H1 (cell line): ENCODE results near the gene CDH11. TPM values are rescaled to one million over a fixed set of nuclear protein-coding genes. Genes with fewer than 3 reads are reported as not detected.

Source experiments
- CTCF ChIA-PET: fragments of 300-600 bp; sonication (Branson Sonifier 250); formaldehyde crosslinking; loops from one replicate; lab custom pipeline; 2021; ENCODE audit not compliant: partially characterized antibody; lab: Charles Lee
- POLR2A ChIA-PET: fragments of 300-600 bp; sonication (Branson Sonifier 250); formaldehyde crosslinking; loops from one replicate; lab custom pipeline; 2021; ENCODE audit warnings: inconsistent platforms; ENCODE audit not compliant: partially characterized antibody; lab: Charles Lee
- DNase-seq, 2 experiments: peaks; one replicate each; pipeline versions ENCODE4 v3.0.0 to v3.0.0-alpha.2; 2010 to 2022; ENCODE audit warnings: low spot score in 2 of 2, low read depth in 1 of 2, mixed read lengths in 1 of 2
- FAIRE-seq: peaks from 2 replicates; lab custom pipeline; 2011; peaks lifted over from hg19 to GRCh38; lab: Jason Lieb, UNC
- H2AFZ ChIP-seq: 2 replicates; pipeline ENCODE4 v1.8.1; 2012; ENCODE audit warnings: low read length, inconsistent platforms
- H2AK5ac ChIP-seq: 2 replicates; pipeline ENCODE4 v1.6.1; 2013; ENCODE audit warnings: low read depth, low read length
- H2BK120ac ChIP-seq: replicated peaks from 2 replicates; pipeline ENCODE3; 2013; ENCODE audit warnings: low read depth, low read length, inconsistent platforms
- H2BK12ac ChIP-seq: 2 replicates; pipeline ENCODE4 v1.6.1; 2013; ENCODE audit warnings: low read depth, low read length
- H2BK15ac ChIP-seq: 2 replicates; pipeline ENCODE4 v1.6.1; 2013; ENCODE audit warnings: low read length
- H2BK20ac ChIP-seq: 2 replicates; pipeline ENCODE4 v1.6.1; 2013; ENCODE audit warnings: low read length
- H2BK5ac ChIP-seq: 2 replicates; pipeline ENCODE4 v1.6.1; 2013; ENCODE audit warnings: low read depth, low read length
- H3K14ac ChIP-seq: 2 replicates; pipeline ENCODE4 v1.6.1; 2013; ENCODE audit warnings: inconsistent platforms; ENCODE audit not compliant: insufficient read length
- H3K18ac ChIP-seq: 2 replicates; pipeline ENCODE4 v1.6.1; 2013; ENCODE audit warnings: low read length; ENCODE audit errors: extremely low read depth
- H3K23ac ChIP-seq: 2 replicates; pipeline ENCODE4 v1.6.1; 2013; ENCODE audit warnings: inconsistent platforms; ENCODE audit not compliant: insufficient read length
- H3K23me2 ChIP-seq: 2 replicates; pipeline ENCODE4 v1.6.1; 2013; ENCODE audit warnings: low read depth, low read length
- H3K27ac ChIP-seq: 2 replicates; pipeline ENCODE4 v1.6.1; 2011; ENCODE audit warnings: low read depth, low read length, inconsistent platforms
- H3K27me3 ChIP-seq, 4 experiments: replicated peaks in 1 of 4; 1 replicate in 1 of 4; 2 replicates in 3 of 4; pipeline versions ENCODE4 v1.6.1 to v1.8.1; 2011 to 2013; ENCODE audit warnings: low read length in 3 of 4, mild to moderate bottlenecking in 3 of 4, inconsistent platforms in 2 of 4, mixed read lengths in 2 of 4, moderate library complexity in 1 of 4; ENCODE audit not compliant: control insufficient read depth in 3 of 4, insufficient read depth in 3 of 4; ENCODE audit errors: extremely low read depth in 1 of 4
- H3K36me3 ChIP-seq, 4 experiments: 2 replicates each; pipeline versions ENCODE4 v1.6.1 to v1.8.1; 2011 to 2013; ENCODE audit warnings: mild to moderate bottlenecking in 4 of 4, low read length in 3 of 4, moderate library complexity in 2 of 4, control low read depth in 1 of 4, inconsistent platforms in 1 of 4; ENCODE audit not compliant: insufficient read depth in 4 of 4, control insufficient read depth in 2 of 4
- H3K4ac ChIP-seq: replicated peaks from 2 replicates; pipeline ENCODE3; 2013; ENCODE audit warnings: low read length, low read depth, mixed read lengths, inconsistent platforms; ENCODE audit not compliant: insufficient read length
- H3K4me1 ChIP-seq, 4 experiments: replicated peaks in 1 of 4; 1 replicate in 1 of 4; 2 replicates in 3 of 4; pipeline versions ENCODE4 v1.6.1 to v1.8.1; 2011 to 2013; ENCODE audit warnings: low read length in 3 of 4, inconsistent platforms in 2 of 4, mixed read lengths in 1 of 4; ENCODE audit not compliant: insufficient read depth in 4 of 4, control insufficient read depth in 3 of 4
- H3K4me2 ChIP-seq, 2 experiments: 2 replicates each; pipeline versions ENCODE4 v1.6.1 to v1.8.1; 2011 to 2013; ENCODE audit warnings: low read depth in 2 of 2, low read length in 2 of 2, control low read depth in 1 of 2, inconsistent platforms in 1 of 2, mild to moderate bottlenecking in 1 of 2; ENCODE audit not compliant: insufficient read depth in 1 of 2
- H3K4me3 ChIP-seq, 4 experiments: fragments of 200-600, 300-600 bp in 1 of 4; sonication (generic), shearing (Covaris generic), sonication (Bioruptor Twin) in 1 of 4; 2 replicates each; pipeline versions ENCODE4 v1.5.1 to v1.8.1; 2011 to 2016; ENCODE audit warnings: low read length in 4 of 4, low read depth in 3 of 4, control low read depth in 2 of 4, inconsistent platforms in 2 of 4, mild to moderate bottlenecking in 2 of 4, mixed read lengths in 1 of 4, moderate library complexity in 1 of 4; ENCODE audit not compliant: insufficient read depth in 2 of 4; ENCODE audit errors: extremely low read depth in 1 of 4
- H3K56ac ChIP-seq: replicated peaks from 2 replicates; pipeline ENCODE3; 2013; ENCODE audit warnings: low read depth, mild to moderate bottlenecking, mixed read lengths, low read length, inconsistent platforms; ENCODE audit not compliant: insufficient read length
- H3K79me1 ChIP-seq: 2 replicates; pipeline ENCODE4 v1.6.1; 2013; ENCODE audit warnings: low read depth, low read length, control low read depth
- H3K79me2 ChIP-seq, 2 experiments: 2 replicates each; pipeline versions ENCODE4 v1.6.1 to v1.8.1; 2012 to 2013; ENCODE audit warnings: low read length in 2 of 2, mild to moderate bottlenecking in 2 of 2, inconsistent platforms in 1 of 2; ENCODE audit not compliant: insufficient read depth in 2 of 2, control insufficient read depth in 1 of 2
- H3K9ac ChIP-seq, 4 experiments: replicated peaks in 1 of 4; 1 replicate in 1 of 4; 2 replicates in 3 of 4; pipeline versions ENCODE4 v1.6.1 to v1.8.1; 2011 to 2013; ENCODE audit warnings: low read depth in 3 of 4, low read length in 3 of 4, control low read depth in 2 of 4, mild to moderate bottlenecking in 2 of 4, moderate library complexity in 2 of 4, inconsistent platforms in 1 of 4; ENCODE audit errors: extremely low read depth in 1 of 4
- H3K9me3 ChIP-seq, 2 experiments: 2 replicates each; pipeline versions ENCODE4 v1.6.1 to v1.8.1; 2012 to 2013; ENCODE audit warnings: mild to moderate bottlenecking in 2 of 2, moderate library complexity in 2 of 2, control low read depth in 1 of 2, inconsistent platforms in 1 of 2, low read depth in 1 of 2, low read length in 1 of 2, mixed read lengths in 1 of 2; ENCODE audit not compliant: insufficient read depth in 2 of 2
- H4K20me1 ChIP-seq, 2 experiments: replicated peaks in 1 of 2; 2 replicates each; pipeline versions ENCODE3 to v1.8.1; 2011 to 2013; ENCODE audit warnings: inconsistent platforms in 2 of 2, low read length in 2 of 2, mild to moderate bottlenecking in 1 of 2; ENCODE audit not compliant: insufficient read depth in 2 of 2, control insufficient read depth in 1 of 2
- H4K5ac ChIP-seq: 2 replicates; pipeline ENCODE4 v1.6.1; 2013; ENCODE audit warnings: low read length, low read depth, mixed read lengths, inconsistent platforms; ENCODE audit not compliant: insufficient read length
- H4K8ac ChIP-seq: 2 replicates; pipeline ENCODE4 v1.8.0; 2013; ENCODE audit warnings: mild to moderate bottlenecking, moderate library complexity, low read length, inconsistent platforms; ENCODE audit not compliant: insufficient read depth; ENCODE audit errors: extremely low read depth
- H4K91ac ChIP-seq: replicated peaks from 2 replicates; pipeline ENCODE3; 2013; ENCODE audit warnings: low read length, mixed read lengths, inconsistent platforms; ENCODE audit not compliant: insufficient read length
- CEBPB ChIP-seq: IDR thresholded peaks from 2 replicates; pipeline ENCODE4 v1.6.1; 2012; ENCODE audit warnings: low read depth, low read length
- GTF2F1 ChIP-seq: IDR thresholded peaks from 2 replicates; pipeline ENCODE4 v1.6.1; 2012; ENCODE audit warnings: low read depth, low read length, improper control_type of control experiment, borderline replicate concordance
- HDAC2 ChIP-seq, 2 experiments: fragments of 300-600 bp in 1 of 2; sonication (generic) in 1 of 2; IDR thresholded peaks; 2 replicates each; pipeline ENCODE4 v1.6.1; 2011 to 2012; ENCODE audit warnings: low read depth in 2 of 2, low read length in 2 of 2, mild to moderate bottlenecking in 2 of 2, moderate library complexity in 2 of 2, borderline replicate concordance in 1 of 2, inconsistent platforms in 1 of 2
- HDAC6 ChIP-seq: IDR thresholded peaks from one replicate; pipeline ENCODE4 v1.7.1; 2012; ENCODE audit warnings: low read depth, mild to moderate bottlenecking, inconsistent platforms, low read length, moderate library complexity
- NRF1 ChIP-seq: IDR thresholded peaks from 2 replicates; pipeline ENCODE4 v1.6.1; 2011; ENCODE audit warnings: mild to moderate bottlenecking, low read depth, low read length, improper control_type of control experiment
- POLR2AphosphoS5 ChIP-seq: IDR thresholded peaks from 2 replicates; pipeline ENCODE4 v1.6.1; 2011; ENCODE audit warnings: low read depth, low read length
- RFX5 ChIP-seq: IDR thresholded peaks from 2 replicates; pipeline ENCODE4 v1.6.1; 2011; ENCODE audit warnings: low read depth, low read length, improper control_type of control experiment, borderline replicate concordance
- RXRA ChIP-seq: IDR thresholded peaks from 2 replicates; pipeline ENCODE4 v1.6.1; 2011; ENCODE audit warnings: low read depth, mild to moderate bottlenecking, low read length, moderate library complexity; ENCODE audit not compliant: insufficient read depth
- SRF ChIP-seq: IDR thresholded peaks from 2 replicates; pipeline ENCODE4 v1.6.1; 2011; ENCODE audit warnings: mild to moderate bottlenecking, low read depth, low read length, moderate library complexity
- YY1 ChIP-seq: IDR thresholded peaks from 2 replicates; pipeline ENCODE4 v1.6.1; 2011; ENCODE audit warnings: low read depth, mild to moderate bottlenecking, low read length
- WGBS, 2 experiments: shearing (Covaris generic) in 1 of 2; methylation state at CpG; one replicate each; pipeline versions ENCODE4 v1.1.6 to v1.1.7; 2013 to 2015; ENCODE audit warnings: low lambda C conversion rate in 2 of 2, mixed read lengths in 2 of 2, inconsistent platforms in 1 of 2, low coverage in 1 of 2, missing lambda C conversion rate in 1 of 2; ENCODE audit not compliant: insufficient replicate concordance in 2 of 2, insufficient coverage in 1 of 2, insufficient read length in 1 of 2; ENCODE audit errors: extremely low coverage in 1 of 2, missing lambda C conversion rate in 1 of 2; 5-methylcytosine and 5-hydroxymethylcytosine counted together
- polyA plus RNA-seq, 7 experiments: library from polyadenylated mRNA; depleted of rRNA in 3 of 7; stranded (reverse) in 5 of 7; unstranded in 2 of 7; fragments of >200 nt in 5 of 7; fragments of 200-250 nt in 2 of 7; gene quantifications; 1 replicate in 5 of 7; 2 replicates in 1 of 7; 4 replicates in 1 of 7; pipeline versions ENCODE4 v1.2.1 to v1.2.3, GENCODE V29; 2011 to 2013; ENCODE audit warnings: missing spikeins in 2 of 7, mixed read lengths in 2 of 7
- total RNA-seq: library from RNA; stranded (reverse); fragmentation: NEBNext Ultra II Directional; extraction: Animal tissue kit (Norgen Biotek cat#: 25700); gene quantifications from 2 replicates; pipeline ENCODE4 v1.2.1, GENCODE V29; 2021
- TF ChIP-seq, protein P1 (sequence below), 3 experiments: IDR thresholded peaks; 1 replicate in 2 of 3; 2 replicates in 1 of 3; pipeline versions ENCODE4 v1.5.1 to v1.6.1; 2011; ENCODE audit warnings: low read length in 3 of 3, mild to moderate bottlenecking in 3 of 3, inconsistent platforms in 2 of 3, low read depth in 1 of 3, moderate library complexity in 1 of 3; ENCODE audit not compliant: insufficient read depth in 1 of 3; ENCODE audit errors: control extremely low read depth in 1 of 3

The CDH11 gene
- total and polyA plus RNA-seq, 2 of the 8 experiments (the other 6 are each of a cell fraction or from before 2014, with no cell fraction given) = 3.3 to 8.4 TPM

DNA sequence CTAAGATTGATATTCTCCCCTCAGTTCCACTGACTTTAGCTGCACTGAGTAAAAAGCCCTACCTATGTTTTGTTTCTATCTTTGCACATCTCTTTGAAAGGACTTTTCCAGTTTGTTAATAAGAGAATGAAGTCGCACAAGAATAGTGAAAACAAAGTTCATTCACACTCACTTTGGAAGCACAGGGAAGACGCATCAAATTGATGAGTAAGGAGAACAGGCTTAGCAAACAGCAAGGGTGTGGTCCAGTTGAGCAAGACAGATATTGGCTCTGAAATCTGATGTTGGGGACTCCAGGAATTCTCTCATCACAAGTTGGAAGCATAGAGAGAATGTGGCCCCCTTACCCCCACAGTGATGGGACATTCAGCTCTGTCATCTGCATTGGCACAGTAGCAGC is 221.3 kb downstream of the CDH11 start:
- H2BK15ac ChIP-seq = no peak overlapping the region
- no peak overlapping the region for H2BK20ac ChIP-seq
- no peak overlapping the region for H4K5ac ChIP-seq
- no peak overlapping the region for H3K23ac ChIP-seq
- no peak overlapping the region for H3K56ac ChIP-seq
- H3K4me1 ChIP-seq = no peaks in the 10 kb centered on the region
- H3K14ac ChIP-seq = no peak overlapping the region
- H3K9ac ChIP-seq = no peak overlapping the region
- H3K27ac ChIP-seq = no peak overlapping the region
- H3K4me3 ChIP-seq = no peak overlapping the region
- no peaks in the 10 kb centered on the region for H3K79me2 ChIP-seq
- H2AK5ac ChIP-seq = no peak overlapping the region
- no peak overlapping the region for H2BK120ac ChIP-seq
- FAIRE-seq = no peak
- no peaks in the 10 kb centered on the region for H3K9me3 ChIP-seq
- no peak overlapping the region for H3K4me2 ChIP-seq
- ChIA-PET POLR2A (no interaction called here), CTCF (interaction anchor here (1.4 kb wide), 1 partner anchor 22 kb away, joined by 3 read pairs; no protein-coding TSS in a partner anchor)
- H3K79me1 ChIP-seq = no peaks in the 10 kb centered on the region
- no peak overlapping the region for H4K8ac ChIP-seq
- no peaks in the 10 kb centered on the region for H3K27me3 ChIP-seq
- TF ChIP-seq NRF1 (no peak), RFX5 (no peak), SRF (no peak), HDAC6 (no peak), GTF2F1 (no peak), CEBPB (no peak), YY1 (no peak), POLR2AphosphoS5 (no peak), HDAC2 (IDR thresholded peaks at IDR 0.05; ENCODE audit: borderline replicate concordance in 1 of 2, low read depth in 2 of 2, low read length in 2 of 2) (no peak), RXRA (no peak)
- TF ChIP-seq, protein P1, sequence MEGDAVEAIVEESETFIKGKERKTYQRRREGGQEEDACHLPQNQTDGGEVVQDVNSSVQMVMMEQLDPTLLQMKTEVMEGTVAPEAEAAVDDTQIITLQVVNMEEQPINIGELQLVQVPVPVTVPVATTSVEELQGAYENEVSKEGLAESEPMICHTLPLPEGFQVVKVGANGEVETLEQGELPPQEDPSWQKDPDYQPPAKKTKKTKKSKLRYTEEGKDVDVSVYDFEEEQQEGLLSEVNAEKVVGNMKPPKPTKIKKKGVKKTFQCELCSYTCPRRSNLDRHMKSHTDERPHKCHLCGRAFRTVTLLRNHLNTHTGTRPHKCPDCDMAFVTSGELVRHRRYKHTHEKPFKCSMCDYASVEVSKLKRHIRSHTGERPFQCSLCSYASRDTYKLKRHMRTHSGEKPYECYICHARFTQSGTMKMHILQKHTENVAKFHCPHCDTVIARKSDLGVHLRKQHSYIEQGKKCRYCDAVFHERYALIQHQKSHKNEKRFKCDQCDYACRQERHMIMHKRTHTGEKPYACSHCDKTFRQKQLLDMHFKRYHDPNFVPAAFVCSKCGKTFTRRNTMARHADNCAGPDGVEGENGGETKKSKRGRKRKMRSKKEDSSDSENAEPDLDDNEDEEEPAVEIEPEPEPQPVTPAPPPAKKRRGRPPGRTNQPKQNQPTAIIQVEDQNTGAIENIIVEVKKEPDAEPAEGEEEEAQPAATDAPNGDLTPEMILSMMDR (IDR thresholded peaks at IDR 0.05; ENCODE audit: control extremely low read depth in 1 of 3, insufficient read depth in 1 of 3, low read depth in 1 of 3, low read length in 3 of 3) = no peak
- H2BK12ac ChIP-seq = no peak overlapping the region
- H3K23me2 ChIP-seq = no peaks in the 10 kb centered on the region
- 84% methylated on average over 2 of the region's 2 CpGs; no CpG with 5 or more reads in 1 of the 2 experiments for WGBS, 2 experiments
- H3K36me3 ChIP-seq = no peaks in the 10 kb centered on the region
- H4K91ac ChIP-seq = no peak overlapping the region
- no peak overlapping the region for H2BK5ac ChIP-seq
- no peak overlapping the region for H2AFZ ChIP-seq
- H3K18ac ChIP-seq = no peak overlapping the region
- DNase-seq = no peak
- H3K4ac ChIP-seq = no peak overlapping the region
- H4K20me1 ChIP-seq = no peaks in the 10 kb centered on the region
